ENCODE data around the gene EEF2KMT.
"Not testable (repeated sequence)": the region's sequence is repeated elsewhere in the genome, so short reads cannot be mapped to it uniquely, and the experiment has no call there.

Gene EEF2KMT

GRCh38 chr16:5073771-5074170 is 23.8 kb downstream of the EEF2KMT start:
- H3K36me3 ChIP-seq (ENCODE audit: control insufficient read depth, insufficient read depth, low read length) = peaks cover 23% of the 10 kb centered on the region
- not testable (repeated sequence) for H3K9me3 ChIP-seq (ENCODE audit: control insufficient read depth, insufficient read depth, low read length); H3K4me3 ChIP-seq (ENCODE audit: low read depth, low read length); H3K9ac ChIP-seq (ENCODE audit: low read depth, low read length); H3K4me1 ChIP-seq (ENCODE audit: control insufficient read depth, insufficient read depth, low read length); H3K27me3 ChIP-seq (ENCODE audit: control insufficient read depth, insufficient read depth, low read length)

- peaks cover 18% of the 10 kb centered on the region for H3K36me3 ChIP-seq (ENCODE audit: control insufficient read depth, insufficient read depth, low read length)
- no peak overlapping the region for H3K9ac ChIP-seq (ENCODE audit: low read depth, low read length)
- H3K9me3 ChIP-seq (ENCODE audit: control insufficient read depth, insufficient read depth, low read length) = no peaks in the 10 kb centered on the region
- H3K4me1 ChIP-seq (ENCODE audit: control insufficient read depth, insufficient read depth, low read length) = no peaks in the 10 kb centered on the region
- no peaks in the 10 kb centered on the region for H3K27me3 ChIP-seq (ENCODE audit: control insufficient read depth, insufficient read depth, low read length)
- H3K4me3 ChIP-seq (ENCODE audit: low read depth, low read length) = no peak overlapping the region
Observed at GRCh38 chr16:5073279-5073629, 24.3 kb downstream of the EEF2KMT start.

- peak overlapping the region; percentile 71 for H3K9ac ChIP-seq (ENCODE audit: low read depth, low read length)
- no peaks in the 10 kb centered on the region for H3K4me1 ChIP-seq (ENCODE audit: control insufficient read depth, insufficient read depth, low read length)
- H3K4me3 ChIP-seq (ENCODE audit: low read depth, low read length) = peak overlapping the region; percentile 88
- H3K36me3 ChIP-seq (ENCODE audit: control insufficient read depth, insufficient read depth, low read length) = peaks cover 15% of the 10 kb centered on the region
- no peaks in the 10 kb centered on the region for H3K9me3 ChIP-seq (ENCODE audit: control insufficient read depth, insufficient read depth, low read length)
- no peaks in the 10 kb centered on the region for H3K27me3 ChIP-seq (ENCODE audit: control insufficient read depth, insufficient read depth, low read length)
Observed at GRCh38 chr16:5072334-5073278, 25.0 kb downstream of the EEF2KMT start.

- Histone ChIP-seq H3K9ac (ENCODE audit: low read depth, low read length) (peak within 1 kb of the TSS; percentile 71), H3K9me3 (ENCODE audit: control insufficient read depth, insufficient read depth, low read length) (no peaks in the 10 kb centered on the region), H3K27me3 (ENCODE audit: control insufficient read depth, insufficient read depth, low read length) (no peaks in the 10 kb centered on the region), H3K4me3 (ENCODE audit: low read depth, low read length) (peak within 1 kb of the TSS; percentile 88), H3K36me3 (ENCODE audit: control insufficient read depth, insufficient read depth, low read length) (peaks cover 11% of the 10 kb centered on the region), H3K4me1 (ENCODE audit: control insufficient read depth, insufficient read depth, low read length) (no peaks in the 10 kb centered on the region)
Observed at GRCh38 chr16:5071681-5072333, 25.8 kb downstream of the EEF2KMT start, which contains the start of gene ALG1. Gene ALG1, plus strand, starts transcription at chr16:5071843. Its CDS starts 7 bp downstream, at chr16:5071850.

GRCh38 chr16:5071341-5071680 is 26.3 kb downstream of the EEF2KMT start:
- Histone ChIP-seq H3K36me3 (ENCODE audit: control insufficient read depth, insufficient read depth, low read length) (peaks cover 11% of the 10 kb centered on the region), H3K9me3 (ENCODE audit: control insufficient read depth, insufficient read depth, low read length) (no peaks in the 10 kb centered on the region), H3K4me3 (ENCODE audit: low read depth, low read length) (peak overlapping the region; percentile 88), H3K27me3 (ENCODE audit: control insufficient read depth, insufficient read depth, low read length) (no peaks in the 10 kb centered on the region), H3K9ac (ENCODE audit: low read depth, low read length) (no peak overlapping the region), H3K4me1 (ENCODE audit: control insufficient read depth, insufficient read depth, low read length) (no peaks in the 10 kb centered on the region)

- Histone ChIP-seq H3K36me3 (ENCODE audit: control insufficient read depth, insufficient read depth, low read length) (peaks cover 5% of the 10 kb centered on the region), H3K27me3 (ENCODE audit: control insufficient read depth, insufficient read depth, low read length) (no peaks in the 10 kb centered on the region), H3K9ac (ENCODE audit: low read depth, low read length) (no peak overlapping the region), H3K4me3 (ENCODE audit: low read depth, low read length) (no peak overlapping the region), H3K4me1 (ENCODE audit: control insufficient read depth, insufficient read depth, low read length) (no peaks in the 10 kb centered on the region), H3K9me3 (ENCODE audit: control insufficient read depth, insufficient read depth, low read length) (no peaks in the 10 kb centered on the region)
Observed at GRCh38 chr16:5070431-5071186, 27.0 kb downstream of the EEF2KMT start.

- Histone ChIP-seq H3K36me3 (ENCODE audit: control insufficient read depth, insufficient read depth, low read length) (no peaks in the 10 kb centered on the region), H3K9me3 (ENCODE audit: control insufficient read depth, insufficient read depth, low read length) (no peaks in the 10 kb centered on the region), H3K9ac (ENCODE audit: low read depth, low read length) (no peak overlapping the region), H3K4me1 (ENCODE audit: control insufficient read depth, insufficient read depth, low read length) (no peaks in the 10 kb centered on the region), H3K27me3 (ENCODE audit: control insufficient read depth, insufficient read depth, low read length) (no peaks in the 10 kb centered on the region), H3K4me3 (ENCODE audit: low read depth, low read length) (no peak overlapping the region)
Observed at GRCh38 chr16:5069854-5070253, 27.7 kb downstream of the EEF2KMT start.

GRCh38 chr16:5069048-5069447 is 28.5 kb downstream of the EEF2KMT start:
- Histone ChIP-seq H3K4me3 (ENCODE audit: low read depth, low read length) (no peak overlapping the region), H3K9ac (ENCODE audit: low read depth, low read length) (no peak overlapping the region), H3K4me1 (ENCODE audit: control insufficient read depth, insufficient read depth, low read length) (no peaks in the 10 kb centered on the region), H3K9me3 (ENCODE audit: control insufficient read depth, insufficient read depth, low read length) (no peaks in the 10 kb centered on the region), H3K27me3 (ENCODE audit: control insufficient read depth, insufficient read depth, low read length) (no peaks in the 10 kb centered on the region), H3K36me3 (ENCODE audit: control insufficient read depth, insufficient read depth, low read length) (no peaks in the 10 kb centered on the region)

GRCh38 chr16:5066511-5066910 is 31.1 kb downstream of the EEF2KMT start:
- Histone ChIP-seq H3K9ac (ENCODE audit: low read depth, low read length) (no peak overlapping the region), H3K4me1 (ENCODE audit: control insufficient read depth, insufficient read depth, low read length) (no peaks in the 10 kb centered on the region), H3K27me3 (ENCODE audit: control insufficient read depth, insufficient read depth, low read length) (no peaks in the 10 kb centered on the region), H3K4me3 (ENCODE audit: low read depth, low read length) (no peak overlapping the region), H3K9me3 (ENCODE audit: control insufficient read depth, insufficient read depth, low read length) (no peaks in the 10 kb centered on the region), H3K36me3 (ENCODE audit: control insufficient read depth, insufficient read depth, low read length) (no peaks in the 10 kb centered on the region)

GRCh38 chr16:5065813-5066212 is 31.8 kb downstream of the EEF2KMT start, which contains the start of gene C16orf89:
Gene C16orf89, minus strand, starts transcription at chr16:5065956. Its CDS starts 48 bp downstream, at chr16:5065908.
- Histone ChIP-seq H3K36me3 (ENCODE audit: control insufficient read depth, insufficient read depth, low read length) (no peaks in the 10 kb centered on the region), H3K9ac (ENCODE audit: low read depth, low read length) (no peak within 1 kb of the TSS), H3K4me3 (ENCODE audit: low read depth, low read length) (no peak within 1 kb of the TSS), H3K27me3 (ENCODE audit: control insufficient read depth, insufficient read depth, low read length) (no peaks in the 10 kb centered on the region), H3K9me3 (ENCODE audit: control insufficient read depth, insufficient read depth, low read length) (no peaks in the 10 kb centered on the region), H3K4me1 (ENCODE audit: control insufficient read depth, insufficient read depth, low read length) (no peaks in the 10 kb centered on the region)

- H3K4me3 ChIP-seq (ENCODE audit: low read depth, low read length) = no peak overlapping the region
- no peaks in the 10 kb centered on the region for H3K9me3 ChIP-seq (ENCODE audit: control insufficient read depth, insufficient read depth, low read length)
- no peaks in the 10 kb centered on the region for H3K36me3 ChIP-seq (ENCODE audit: control insufficient read depth, insufficient read depth, low read length)
- H3K9ac ChIP-seq (ENCODE audit: low read depth, low read length) = no peak overlapping the region
- peaks cover under 1% of the 10 kb centered on the region for H3K4me1 ChIP-seq (ENCODE audit: control insufficient read depth, insufficient read depth, low read length)
- no peaks in the 10 kb centered on the region for H3K27me3 ChIP-seq (ENCODE audit: control insufficient read depth, insufficient read depth, low read length)
Observed at GRCh38 chr16:5065326-5065725, 32.3 kb downstream of the EEF2KMT start.

Data from iPS-15b (cell line).